ENCODE data around the gene SUGCT.

- TF ChIP-seq REST (IDR thresholded peaks at IDR 0.05; ENCODE audit: insufficient read depth in 1 of 2, low read depth in 2 of 2, low read length in 2 of 2) (no peak), POLR2AphosphoS5 (IDR thresholded peaks at IDR 0.05; ENCODE audit: low read depth, low read length) (no peak), FOXP2 (optimal IDR thresholded peaks at IDR 0.05; ENCODE audit: borderline replicate concordance, extremely low read depth, extremely low read length, insufficient read depth) (no peak), SIN3A (IDR thresholded peaks at IDR 0.05; ENCODE audit: borderline replicate concordance, insufficient read depth, low read length) (no peak), TAF1 (IDR thresholded peaks at IDR 0.05; ENCODE audit: borderline replicate concordance, insufficient read depth, low read length) (no peak)
Observed at GRCh38 chr7:40418983-40419382, 284.2 kb downstream of the SUGCT start.
